ENCODE results near the gene NUDT7.

- TF ChIP-seq CTCF (IDR thresholded peaks at IDR 0.05) (no peak), POLR2A (IDR thresholded peaks at IDR 0.05) (no peak)
Measured at GRCh38 chr16:77682586-77682985, 39.7 kb upstream of the NUDT7 start.

Measured in lower leg skin (tissue), 3 donors.